AG09309 (cell line): ENCODE data around the gene ATP9B.
"Not testable (repeated sequence)": the region's sequence is repeated elsewhere in the genome, so short reads cannot be mapped to it uniquely, and the experiment has no call there.

Source experiments
- DNase-seq: peaks from one replicate; pipeline ENCODE4 v3.0.0-alpha.2; 2010; ENCODE audit warnings: low read depth
- H3K4me3 ChIP-seq: 2 replicates; pipeline ENCODE4 v1.5.1; 2011; ENCODE audit warnings: mild to moderate bottlenecking, low read depth, low read length, moderate library complexity; ENCODE audit not compliant: control insufficient read depth
- CTCF ChIP-seq: IDR thresholded peaks from 2 replicates; pipeline ENCODE4 v1.5.1; 2011; ENCODE audit warnings: mild to moderate bottlenecking, low read depth, low read length, inconsistent platforms; ENCODE audit not compliant: insufficient read depth, control insufficient read depth; ENCODE audit errors: missing control alignments

Gene ATP9B

GRCh38 chr18:79069717-79070151 lies 540 bp downstream of the ATP9B start:
- no peak for TF ChIP-seq CTCF
- peak overlapping the region; percentile 58 for H3K4me3 ChIP-seq
- DNase-seq: no peak

- no peak for DNase-seq
- H3K4me3 ChIP-seq: peak overlapping the region; percentile 58
- TF ChIP-seq CTCF: no peak
Measured at GRCh38 chr18:79070486-79070885, 1.3 kb downstream of the ATP9B start.

- TF ChIP-seq CTCF: no peak
- no peak for DNase-seq
- H3K4me3 ChIP-seq: no peak overlapping the region
Measured at GRCh38 chr18:79071037-79071436, 1.8 kb downstream of the ATP9B start.

- H3K4me3 ChIP-seq: no peak overlapping the region
- DNase-seq: no peak
- no peak for TF ChIP-seq CTCF
Measured at GRCh38 chr18:79071503-79072210, 2.5 kb downstream of the ATP9B start.

- not testable (repeated sequence) for DNase-seq, H3K4me3 ChIP-seq
Measured at GRCh38 chr18:79072655-79073054, 3.5 kb downstream of the ATP9B start.

- no peak overlapping the region for H3K4me3 ChIP-seq
- TF ChIP-seq CTCF: no peak
- DNase-seq: no peak
Measured at GRCh38 chr18:79077181-79077580, 8.0 kb downstream of the ATP9B start.

GRCh38 chr18:79078791-79079190 lies 9.6 kb downstream of the ATP9B start:
- DNase-seq, H3K4me3 ChIP-seq: not testable (repeated sequence)

GRCh38 chr18:79092874-79093273 lies 23.7 kb downstream of the ATP9B start:
- no peak for DNase-seq
- TF ChIP-seq CTCF: no peak
- H3K4me3 ChIP-seq: no peak overlapping the region
